Measurements from ENCODE around the gene MYRF.

MYRF gene

DNA sequence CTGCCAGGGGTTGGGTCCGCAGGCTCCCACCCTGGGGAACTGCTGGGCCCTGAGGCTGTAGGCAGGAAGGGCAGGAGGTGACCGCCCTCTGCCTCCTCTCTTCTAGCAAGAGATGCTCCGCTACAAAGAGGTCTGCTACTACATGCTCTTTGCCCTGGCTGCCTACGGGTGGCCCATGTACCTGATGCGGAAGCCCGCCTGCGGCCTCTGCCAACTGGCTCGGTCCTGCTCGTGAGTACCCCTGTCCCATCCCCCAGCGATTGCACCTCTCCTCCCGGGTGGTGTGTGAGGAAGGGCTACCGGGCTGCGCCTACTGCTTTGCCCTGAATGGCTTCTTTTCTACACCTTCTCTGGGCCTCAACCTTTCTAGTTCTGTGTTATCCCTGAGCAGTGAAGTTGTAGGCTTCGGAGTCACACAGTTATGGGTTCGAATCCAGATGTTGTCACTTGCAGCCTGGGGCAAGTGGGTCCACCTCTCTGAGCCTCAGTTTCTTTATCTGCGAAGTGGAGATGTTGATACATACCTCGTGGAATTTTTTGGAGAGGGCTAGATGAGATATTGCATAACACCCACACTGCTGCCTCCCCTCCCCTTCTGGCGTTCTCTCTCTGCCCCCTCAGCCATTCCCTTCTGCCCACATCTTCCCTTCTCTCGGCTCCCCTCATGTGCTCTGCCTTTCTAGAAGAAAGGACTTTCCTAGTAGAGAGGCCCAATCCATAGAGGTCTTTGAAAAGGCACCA is 21.1 kb upstream of the MYRF start:
- no peak for TF ChIP-seq EZH2phosphoT487 (IDR thresholded peaks at IDR 0.05; ENCODE audit: borderline replicate concordance, low read length)
- TF ChIP-seq, protein P1, sequence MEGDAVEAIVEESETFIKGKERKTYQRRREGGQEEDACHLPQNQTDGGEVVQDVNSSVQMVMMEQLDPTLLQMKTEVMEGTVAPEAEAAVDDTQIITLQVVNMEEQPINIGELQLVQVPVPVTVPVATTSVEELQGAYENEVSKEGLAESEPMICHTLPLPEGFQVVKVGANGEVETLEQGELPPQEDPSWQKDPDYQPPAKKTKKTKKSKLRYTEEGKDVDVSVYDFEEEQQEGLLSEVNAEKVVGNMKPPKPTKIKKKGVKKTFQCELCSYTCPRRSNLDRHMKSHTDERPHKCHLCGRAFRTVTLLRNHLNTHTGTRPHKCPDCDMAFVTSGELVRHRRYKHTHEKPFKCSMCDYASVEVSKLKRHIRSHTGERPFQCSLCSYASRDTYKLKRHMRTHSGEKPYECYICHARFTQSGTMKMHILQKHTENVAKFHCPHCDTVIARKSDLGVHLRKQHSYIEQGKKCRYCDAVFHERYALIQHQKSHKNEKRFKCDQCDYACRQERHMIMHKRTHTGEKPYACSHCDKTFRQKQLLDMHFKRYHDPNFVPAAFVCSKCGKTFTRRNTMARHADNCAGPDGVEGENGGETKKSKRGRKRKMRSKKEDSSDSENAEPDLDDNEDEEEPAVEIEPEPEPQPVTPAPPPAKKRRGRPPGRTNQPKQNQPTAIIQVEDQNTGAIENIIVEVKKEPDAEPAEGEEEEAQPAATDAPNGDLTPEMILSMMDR (IDR thresholded peaks at IDR 0.05; ENCODE audit: low read depth, low read length, poor library complexity, severe bottlenecking) = no peak
- no peak overlapping the region for H3K4me2 ChIP-seq (ENCODE audit: low read length)
- no peaks in the 10 kb centered on the region for H3K36me3 ChIP-seq (ENCODE audit: control insufficient read depth, low read length)
- H3K4me1 ChIP-seq (ENCODE audit: control insufficient read depth, low read length) = no peaks in the 10 kb centered on the region
- no peaks in the 10 kb centered on the region for H3K9me2 ChIP-seq (replicated peaks; ENCODE audit: control insufficient read depth, low read length)
- H3K9me3 ChIP-seq (ENCODE audit: control insufficient read depth, insufficient read depth, low read length) = no peaks in the 10 kb centered on the region
- no peak overlapping the region for H3K4me3 ChIP-seq (ENCODE audit: low read length)
- no peaks in the 10 kb centered on the region for H4K20me1 ChIP-seq (ENCODE audit: control insufficient read depth, insufficient read depth, low read depth, low read length)
- peaks cover 1% of the 10 kb centered on the region; the same call in 1 of the 2 replicates for H3K27me3 ChIP-seq (ENCODE audit: control insufficient read depth, low read length)
- H3F3A ChIP-seq (ENCODE audit: control insufficient read depth, insufficient read depth) = no peaks in the 10 kb centered on the region
- no peaks in the 10 kb centered on the region for H3K79me2 ChIP-seq (ENCODE audit: control insufficient read depth, low read length)
- no peak overlapping the region for H3K27ac ChIP-seq (ENCODE audit: low read depth, low read length)

DNA sequence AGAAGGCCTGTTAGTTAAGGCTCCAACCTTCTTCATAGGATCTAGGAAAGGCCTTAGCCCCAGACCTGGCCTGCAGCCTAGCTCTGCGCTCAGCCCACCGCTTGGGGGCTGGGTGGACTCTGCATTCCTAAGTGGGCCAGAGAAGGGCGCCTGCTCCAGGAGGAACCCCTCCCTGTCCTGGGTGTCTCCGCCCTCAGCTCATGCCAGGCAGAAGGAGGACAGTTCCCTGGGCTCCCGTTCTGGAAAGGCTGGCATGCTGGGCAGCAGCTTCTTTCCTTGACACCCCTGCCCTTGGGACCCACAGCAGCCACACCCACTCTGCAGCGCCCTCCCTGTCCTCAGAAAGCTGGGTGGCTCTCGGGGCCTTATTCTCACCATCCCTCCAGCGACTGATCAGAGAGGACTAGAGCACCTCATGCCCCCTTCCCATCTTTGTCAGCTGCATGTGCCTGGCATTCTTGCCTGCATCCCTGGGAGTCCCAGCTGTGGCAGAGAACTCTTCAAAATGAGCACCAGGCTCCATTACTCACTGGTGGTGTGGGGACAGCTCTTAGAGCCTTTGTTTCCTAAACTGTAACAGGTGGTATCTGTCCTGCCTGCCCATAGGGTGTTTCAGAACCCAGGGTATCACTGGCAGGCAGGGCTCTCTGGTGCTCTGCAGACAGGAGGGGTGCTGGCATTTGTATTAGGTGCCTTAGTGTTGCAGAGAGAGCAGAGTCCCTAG is 20.3 kb upstream of the MYRF start:
- H3K27ac ChIP-seq (ENCODE audit: low read depth, low read length) = no peak overlapping the region
- H3K4me1 ChIP-seq (ENCODE audit: control insufficient read depth, low read length) = no peaks in the 10 kb centered on the region
- no peak overlapping the region for H3K4me2 ChIP-seq (ENCODE audit: low read length)

DNA sequence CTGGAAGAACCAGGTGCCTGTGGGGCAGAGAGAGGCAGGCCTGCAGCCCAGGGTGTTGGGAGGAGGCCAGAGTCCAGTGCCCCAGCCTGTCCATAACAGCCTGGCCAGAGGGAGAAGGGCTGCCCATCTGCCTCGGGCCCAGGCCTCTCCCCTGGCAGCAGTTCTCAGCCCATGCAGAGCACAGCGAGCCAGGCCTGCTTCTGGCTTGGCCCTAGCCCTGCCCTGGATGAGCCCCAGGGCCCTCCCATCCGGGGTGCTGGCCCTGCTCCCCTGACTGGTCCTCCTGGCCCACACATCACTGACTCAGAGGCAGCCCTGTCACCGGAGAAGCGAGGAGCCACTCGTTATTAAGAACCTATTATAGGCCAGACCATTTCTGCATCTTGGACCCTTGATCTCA is 19.7 kb upstream of the MYRF start:
- H3K79me2 ChIP-seq (ENCODE audit: control insufficient read depth, low read length) = no peaks in the 10 kb centered on the region
- no peaks in the 10 kb centered on the region for H3K9me2 ChIP-seq (replicated peaks; ENCODE audit: control insufficient read depth, low read length)
- no peaks in the 10 kb centered on the region for H4K20me1 ChIP-seq (ENCODE audit: control insufficient read depth, insufficient read depth, low read depth, low read length)
- H3K27me3 ChIP-seq (ENCODE audit: control insufficient read depth, low read length) = peaks cover 4% of the 10 kb centered on the region; the same call in 1 of the 2 replicates
- no peak overlapping the region for H3K27ac ChIP-seq (ENCODE audit: low read depth, low read length)
- no peaks in the 10 kb centered on the region for H3K4me1 ChIP-seq (ENCODE audit: control insufficient read depth, low read length)
- TF ChIP-seq, protein P1 (IDR thresholded peaks at IDR 0.05; ENCODE audit: low read depth, low read length, poor library complexity, severe bottlenecking) = no peak
- TF ChIP-seq EZH2phosphoT487 (IDR thresholded peaks at IDR 0.05; ENCODE audit: borderline replicate concordance, low read length) = no peak
- H3K4me3 ChIP-seq (ENCODE audit: low read length) = no peak overlapping the region
- no peak overlapping the region for H3K4me2 ChIP-seq (ENCODE audit: low read length)
- no peaks in the 10 kb centered on the region for H3F3A ChIP-seq (ENCODE audit: control insufficient read depth, insufficient read depth)
- H3K9me3 ChIP-seq (ENCODE audit: control insufficient read depth, insufficient read depth, low read length) = no peaks in the 10 kb centered on the region
- no peaks in the 10 kb centered on the region for H3K36me3 ChIP-seq (ENCODE audit: control insufficient read depth, low read length)

More for the DNA sequence above, 20.3 kb upstream of the MYRF start:
- TF ChIP-seq EZH2phosphoT487 (IDR thresholded peaks at IDR 0.05; ENCODE audit: borderline replicate concordance, low read length) = no peak
- TF ChIP-seq, protein P1 (IDR thresholded peaks at IDR 0.05; ENCODE audit: low read depth, low read length, poor library complexity, severe bottlenecking) = no peak
- H3K9me2 ChIP-seq (replicated peaks; ENCODE audit: control insufficient read depth, low read length) = no peaks in the 10 kb centered on the region
- H3K4me3 ChIP-seq (ENCODE audit: low read length) = no peak overlapping the region
- no peaks in the 10 kb centered on the region for H4K20me1 ChIP-seq (ENCODE audit: control insufficient read depth, insufficient read depth, low read depth, low read length)
- no peaks in the 10 kb centered on the region for H3K79me2 ChIP-seq (ENCODE audit: control insufficient read depth, low read length)
- peaks cover 4% of the 10 kb centered on the region; the same call in 1 of the 2 replicates for H3K27me3 ChIP-seq (ENCODE audit: control insufficient read depth, low read length)
- no peaks in the 10 kb centered on the region for H3K9me3 ChIP-seq (ENCODE audit: control insufficient read depth, insufficient read depth, low read length)
- H3F3A ChIP-seq (ENCODE audit: control insufficient read depth, insufficient read depth) = no peaks in the 10 kb centered on the region
- H3K36me3 ChIP-seq (ENCODE audit: control insufficient read depth, low read length) = no peaks in the 10 kb centered on the region
